Measurements from ENCODE around the gene RTRAF. TPM values are rescaled to one million over a fixed set of nuclear protein-coding genes. Genes with fewer than 3 reads are reported as not detected.

The RTRAF gene
- total RNA-seq, 3 donors from 2014 or later (not counting 1 experiment from before 2014, with no cell fraction given): 84.3 to 96.5 (median 92.7) TPM

- Histone ChIP-seq H3K27ac (ENCODE audit: low read length) (no peak overlapping the region), H3K4me1 (ENCODE audit: control insufficient read depth, insufficient read depth, low read length) (no peaks in the 10 kb centered on the region), H3K4me3 (ENCODE audit: low read length) (no peak overlapping the region), H3K36me3 (ENCODE audit: control insufficient read depth, insufficient read depth, low read length) (peaks cover 95% of the 10 kb centered on the region), H3K9me3 (ENCODE audit: control insufficient read depth, insufficient read depth, low read length) (no peaks in the 10 kb centered on the region), H3K27me3 (ENCODE audit: control insufficient read depth, insufficient read depth, low read length) (no peaks in the 10 kb centered on the region)
- intact Hi-C loops (cut with micrococcal nuclease): no loop called here
- no peak for ATAC-seq
- Mint-ChIP-seq H3K36me3 (peaks cover 18% of the 10 kb centered on the region), H3K27me3 (ENCODE audit: low read depth in 2 of 2) (no peaks in the 10 kb centered on the region), H3K4me3 (no peak overlapping the region), H3K27ac (no peak overlapping the region), H3K9me3 (no peaks in the 10 kb centered on the region), H3K4me1 (peaks cover 4% of the 10 kb centered on the region in 2 donors)
- DNase-seq: no peak
- no CpG with 5 or more reads among the region's 2 CpGs for WGBS (ENCODE audit: insufficient coverage)
- TF ChIP-seq CTCF (IDR thresholded peaks at IDR 0.05): no peak
Observed at GRCh38 chr14:52005625-52006024, 16.3 kb downstream of the RTRAF start.

- no peak overlapping the region for H3K27ac Mint-ChIP-seq
- TF ChIP-seq CTCF (IDR thresholded peaks at IDR 0.05): no peak
- no peaks in the 10 kb centered on the region for H3K27me3 Mint-ChIP-seq (ENCODE audit: low read depth in 2 of 2)
- no peaks in the 10 kb centered on the region for H3K27me3 ChIP-seq (ENCODE audit: control insufficient read depth, insufficient read depth, low read length)
- no peak overlapping the region for H3K4me3 Mint-ChIP-seq
- ATAC-seq: no peak
- no peak overlapping the region for H3K27ac ChIP-seq (ENCODE audit: low read length)
- no peaks in the 10 kb centered on the region for H3K9me3 ChIP-seq (ENCODE audit: control insufficient read depth, insufficient read depth, low read length)
- no peak for DNase-seq
- H3K4me1 ChIP-seq (ENCODE audit: control insufficient read depth, insufficient read depth, low read length): no peaks in the 10 kb centered on the region
- no peak overlapping the region for H3K4me3 ChIP-seq (ENCODE audit: low read length)
- H3K36me3 Mint-ChIP-seq: peaks cover 18% of the 10 kb centered on the region
- intact Hi-C loops (cut with micrococcal nuclease): no loop called here
- peaks cover 96% of the 10 kb centered on the region for H3K36me3 ChIP-seq (ENCODE audit: control insufficient read depth, insufficient read depth, low read length)
- peaks cover 4% of the 10 kb centered on the region in 2 donors for H3K4me1 Mint-ChIP-seq
- H3K9me3 Mint-ChIP-seq: no peaks in the 10 kb centered on the region
- WGBS (ENCODE audit: insufficient coverage): 100% methylated on average over 3 of the region's 3 CpGs
Observed at GRCh38 chr14:52006361-52006760, 17.0 kb downstream of the RTRAF start.

- Mint-ChIP-seq H3K36me3 (peaks cover 18% of the 10 kb centered on the region), H3K27me3 (ENCODE audit: low read depth in 2 of 2) (no peaks in the 10 kb centered on the region), H3K27ac (no peak overlapping the region), H3K4me3 (no peak overlapping the region), H3K4me1 (peaks cover 4% of the 10 kb centered on the region in 2 donors), H3K9me3 (no peaks in the 10 kb centered on the region)
- Histone ChIP-seq H3K27ac (ENCODE audit: low read length) (no peak overlapping the region), H3K9me3 (ENCODE audit: control insufficient read depth, insufficient read depth, low read length) (no peaks in the 10 kb centered on the region), H3K4me1 (ENCODE audit: control insufficient read depth, insufficient read depth, low read length) (no peaks in the 10 kb centered on the region), H3K4me3 (ENCODE audit: low read length) (no peak overlapping the region), H3K27me3 (ENCODE audit: control insufficient read depth, insufficient read depth, low read length) (no peaks in the 10 kb centered on the region), H3K36me3 (ENCODE audit: control insufficient read depth, insufficient read depth, low read length) (peaks cover 92% of the 10 kb centered on the region)
- DNase-seq: no peak
- no peak for TF ChIP-seq CTCF (IDR thresholded peaks at IDR 0.05)
- 100% methylated on average over 1 of the region's 1 CpG for WGBS (ENCODE audit: insufficient coverage)
- intact Hi-C loops (cut with micrococcal nuclease): no loop called here
- ATAC-seq: no peak
Observed at GRCh38 chr14:52007211-52007610, 17.9 kb downstream of the RTRAF start.

GRCh38 chr14:52007637-52008036, 18.3 kb downstream of the RTRAF start:
- Histone ChIP-seq H3K27ac (ENCODE audit: low read length) (no peak overlapping the region), H3K4me1 (ENCODE audit: control insufficient read depth, insufficient read depth, low read length) (no peaks in the 10 kb centered on the region), H3K9me3 (ENCODE audit: control insufficient read depth, insufficient read depth, low read length) (no peaks in the 10 kb centered on the region), H3K36me3 (ENCODE audit: control insufficient read depth, insufficient read depth, low read length) (peaks cover 88% of the 10 kb centered on the region), H3K4me3 (ENCODE audit: low read length) (no peak overlapping the region), H3K27me3 (ENCODE audit: control insufficient read depth, insufficient read depth, low read length) (no peaks in the 10 kb centered on the region)
- no peaks in the 10 kb centered on the region for H3K27me3 Mint-ChIP-seq (ENCODE audit: low read depth in 2 of 2)
- H3K4me1 Mint-ChIP-seq: peaks cover 4% of the 10 kb centered on the region in 2 donors
- no peaks in the 10 kb centered on the region for H3K9me3 Mint-ChIP-seq
- H3K27ac Mint-ChIP-seq: no peak overlapping the region
- peaks cover 18% of the 10 kb centered on the region for H3K36me3 Mint-ChIP-seq
- no peak for ATAC-seq
- H3K4me3 Mint-ChIP-seq: no peak overlapping the region
- no peak for TF ChIP-seq CTCF (IDR thresholded peaks at IDR 0.05)
- DNase-seq: no peak
- WGBS (ENCODE audit: insufficient coverage): 100% methylated on average over 1 of the region's 1 CpG
- intact Hi-C loops (cut with micrococcal nuclease): no loop called here

Measured in natural killer cell (primary cell).